HG03103 (cell line): ENCODE data around the gene ERC2.

ENCODE experiments used
- ATAC-seq: cut with Tn5 transposase; IDR thresholded peaks from one replicate; pipeline ENCODE4 v1.9.1; 2021; ENCODE audit warnings: low read depth; ENCODE audit not compliant: unreplicated experiment

The ERC2 gene

GRCh38 chr3:55481744-55482495 is 986.3 kb downstream of the ERC2 start:
- ATAC-seq = no peak

- ATAC-seq = no peak
These were observed 987.1 kb downstream of the ERC2 start for GRCh38 chr3:55480911-55481743.

- no peak for ATAC-seq
These were observed 990.7 kb downstream of the ERC2 start for GRCh38 chr3:55477306-55478303.

GRCh38 chr3:55476515-55476914 is 991.8 kb downstream of the ERC2 start:
- no peak for ATAC-seq

DNA sequence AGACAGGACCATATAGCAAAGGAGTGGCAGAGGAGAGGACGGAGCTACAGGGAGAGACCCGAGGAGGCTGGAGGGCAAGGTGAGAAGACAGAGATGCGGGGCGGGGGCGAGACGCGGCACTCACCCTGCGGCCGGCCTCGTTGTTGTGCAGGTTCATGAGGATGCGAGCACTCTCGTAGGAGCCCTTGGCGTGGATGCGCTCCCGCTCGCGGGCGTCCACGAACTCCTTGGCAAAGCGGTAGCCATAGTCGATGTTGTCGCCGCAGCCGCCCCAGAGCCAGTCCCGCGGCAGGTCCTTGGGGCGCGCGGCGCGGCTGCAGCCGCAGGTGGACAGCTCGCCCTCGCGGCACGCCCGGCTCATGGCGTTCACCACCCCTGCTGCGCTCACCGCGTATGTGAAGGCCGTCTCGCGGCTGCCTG is 994.0 kb downstream of the ERC2 start:
- no peak for ATAC-seq

GRCh38 chr3:55473788-55474187 is 994.5 kb downstream of the ERC2 start:
- no peak for ATAC-seq

DNA sequence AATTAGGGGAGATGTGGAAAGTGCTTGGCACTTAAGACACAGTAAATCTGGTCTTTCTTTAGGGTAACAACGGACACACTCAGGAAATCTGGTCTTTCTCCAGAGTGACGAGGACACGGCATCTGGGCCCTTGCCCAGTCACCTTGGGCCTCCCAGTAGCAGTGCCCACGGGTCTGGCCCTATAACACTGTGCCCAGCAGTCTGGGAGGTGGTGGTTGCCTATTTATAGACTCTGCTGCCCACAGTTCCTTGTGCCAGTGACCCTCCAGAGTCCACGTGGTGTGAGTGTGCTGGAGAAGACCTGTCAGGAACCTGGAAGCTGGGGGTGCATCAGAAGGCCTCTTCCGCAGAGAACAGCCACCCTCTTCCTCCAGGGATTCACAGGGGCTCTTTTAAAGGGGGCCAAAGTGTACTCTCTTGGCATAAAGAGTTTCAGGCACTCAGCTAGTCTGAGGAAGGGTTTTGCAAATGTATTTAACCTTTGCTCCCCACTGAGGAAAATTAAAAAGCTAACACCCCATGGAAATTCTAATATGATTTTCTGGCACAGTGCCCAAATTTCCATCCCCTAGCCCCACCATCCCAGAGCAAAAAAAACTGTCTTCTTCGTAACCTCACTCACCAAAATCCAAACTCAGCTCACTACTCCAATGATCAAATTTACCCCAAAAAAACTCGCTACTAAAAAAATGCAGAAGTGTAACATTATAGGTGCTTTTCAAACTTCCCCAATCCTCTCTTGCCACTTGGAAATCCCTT is 996.6 kb downstream of the ERC2 start:
- no peak for ATAC-seq

- no peak for ATAC-seq
These were observed 997.2 kb downstream of the ERC2 start for GRCh38 chr3:55471084-55471483.

- ATAC-seq = no peak
These were observed 998.2 kb downstream of the ERC2 start for GRCh38 chr3:55469957-55470526.

- no peak for ATAC-seq
These were observed 1000.0 kb downstream of the ERC2 start for GRCh38 chr3:55468251-55468650.

DNA sequence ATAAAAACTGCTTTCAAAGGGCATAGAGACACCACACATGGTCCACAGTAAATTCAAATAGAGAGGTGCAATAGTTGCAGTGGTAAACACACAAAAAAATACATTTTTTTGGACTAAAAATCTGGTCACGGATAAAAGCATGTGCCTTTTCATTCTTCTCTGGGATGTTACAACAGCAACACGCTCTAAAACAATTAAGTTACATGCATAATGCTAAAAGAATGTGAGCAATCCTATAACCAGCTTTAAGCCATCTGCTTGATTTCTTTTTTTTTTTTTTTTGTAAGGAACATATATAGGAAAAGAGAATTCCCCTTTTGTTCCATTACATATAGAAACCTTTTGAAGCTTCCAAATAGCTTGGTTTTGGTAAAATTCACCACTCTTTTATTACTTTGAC is 1001.2 kb downstream of the ERC2 start:
- no peak for ATAC-seq

- ATAC-seq = no peak
These were observed 1001.7 kb downstream of the ERC2 start for GRCh38 chr3:55466526-55466925.

- ATAC-seq = no peak
These were observed 1006.4 kb downstream of the ERC2 start for GRCh38 chr3:55461896-55462295.

DNA sequence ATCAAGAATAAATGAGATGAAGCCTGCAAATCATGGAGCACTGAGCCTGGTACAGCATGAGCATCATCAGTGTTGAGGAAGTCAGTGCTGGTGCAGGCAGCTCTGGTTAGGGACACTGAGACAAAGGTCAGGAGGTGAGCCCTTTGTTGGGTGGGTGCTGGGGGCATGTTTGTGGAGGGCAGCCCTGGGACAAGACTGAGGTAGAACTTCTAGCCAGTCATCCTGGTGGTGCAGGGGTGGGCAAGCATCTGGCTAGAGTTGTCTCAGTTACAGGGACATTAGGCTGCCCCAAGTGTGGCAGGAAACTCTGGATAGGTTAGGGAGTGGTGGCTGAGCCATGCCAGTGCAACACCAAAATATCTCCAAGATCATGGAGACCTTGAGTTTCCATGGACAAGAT is 1008.4 kb downstream of the ERC2 start:
- no peak for ATAC-seq
